HG03280 (cell line): ENCODE results near the gene TRAF2.
"Not testable (repeated sequence)": the region's sequence is repeated elsewhere in the genome, so short reads cannot be mapped to it uniquely, and the experiment has no call there.

Experiments
- ATAC-seq: cut with Tn5 transposase; IDR thresholded peaks from one replicate; pipeline ENCODE4 v1.9.1; 2021; ENCODE audit warnings: mild to moderate bottlenecking, moderate library complexity; ENCODE audit not compliant: unreplicated experiment

The TRAF2 gene, protein sequence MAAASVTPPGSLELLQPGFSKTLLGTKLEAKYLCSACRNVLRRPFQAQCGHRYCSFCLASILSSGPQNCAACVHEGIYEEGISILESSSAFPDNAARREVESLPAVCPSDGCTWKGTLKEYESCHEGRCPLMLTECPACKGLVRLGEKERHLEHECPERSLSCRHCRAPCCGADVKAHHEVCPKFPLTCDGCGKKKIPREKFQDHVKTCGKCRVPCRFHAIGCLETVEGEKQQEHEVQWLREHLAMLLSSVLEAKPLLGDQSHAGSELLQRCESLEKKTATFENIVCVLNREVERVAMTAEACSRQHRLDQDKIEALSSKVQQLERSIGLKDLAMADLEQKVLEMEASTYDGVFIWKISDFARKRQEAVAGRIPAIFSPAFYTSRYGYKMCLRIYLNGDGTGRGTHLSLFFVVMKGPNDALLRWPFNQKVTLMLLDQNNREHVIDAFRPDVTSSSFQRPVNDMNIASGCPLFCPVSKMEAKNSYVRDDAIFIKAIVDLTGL

DNA sequence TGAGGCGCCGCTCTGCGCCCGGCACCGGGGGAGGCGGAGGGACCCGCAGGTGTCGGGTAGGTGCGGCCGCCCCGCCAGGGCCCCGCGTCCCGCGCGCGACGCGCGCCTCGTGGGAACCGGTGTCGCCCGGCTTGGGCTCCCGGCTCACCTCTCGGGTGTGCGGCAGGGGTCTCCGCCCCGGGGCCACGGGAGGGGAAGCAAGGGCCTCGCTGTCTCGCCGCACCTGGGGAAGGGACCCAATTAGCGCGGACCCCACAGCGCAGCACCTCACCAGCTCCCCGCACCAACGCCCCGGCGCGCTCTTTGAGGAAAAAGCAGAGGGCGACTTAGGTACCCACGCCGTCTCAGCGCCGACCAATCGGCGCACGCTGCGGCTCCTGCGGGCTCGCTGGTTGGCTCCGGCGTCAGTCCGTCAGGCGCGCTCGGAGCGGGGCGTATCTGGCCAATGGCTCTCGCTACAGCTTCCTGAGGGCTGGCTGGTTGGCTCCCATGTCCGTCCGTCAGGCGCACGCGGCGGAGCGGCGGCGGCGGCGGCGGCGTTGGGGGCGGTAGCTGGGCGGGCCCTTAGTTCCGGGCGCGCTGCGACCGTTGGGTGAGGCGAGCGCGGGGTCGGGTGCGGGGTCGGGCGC, at the start of gene TRAF2:
TSS of gene TRAF2 (plus strand) at position 567 of the 629 bp plus-strand sequence. CDS start 12,225 bp downstream, outside the sequence.
- peak; percentile 88 for ATAC-seq

DNA sequence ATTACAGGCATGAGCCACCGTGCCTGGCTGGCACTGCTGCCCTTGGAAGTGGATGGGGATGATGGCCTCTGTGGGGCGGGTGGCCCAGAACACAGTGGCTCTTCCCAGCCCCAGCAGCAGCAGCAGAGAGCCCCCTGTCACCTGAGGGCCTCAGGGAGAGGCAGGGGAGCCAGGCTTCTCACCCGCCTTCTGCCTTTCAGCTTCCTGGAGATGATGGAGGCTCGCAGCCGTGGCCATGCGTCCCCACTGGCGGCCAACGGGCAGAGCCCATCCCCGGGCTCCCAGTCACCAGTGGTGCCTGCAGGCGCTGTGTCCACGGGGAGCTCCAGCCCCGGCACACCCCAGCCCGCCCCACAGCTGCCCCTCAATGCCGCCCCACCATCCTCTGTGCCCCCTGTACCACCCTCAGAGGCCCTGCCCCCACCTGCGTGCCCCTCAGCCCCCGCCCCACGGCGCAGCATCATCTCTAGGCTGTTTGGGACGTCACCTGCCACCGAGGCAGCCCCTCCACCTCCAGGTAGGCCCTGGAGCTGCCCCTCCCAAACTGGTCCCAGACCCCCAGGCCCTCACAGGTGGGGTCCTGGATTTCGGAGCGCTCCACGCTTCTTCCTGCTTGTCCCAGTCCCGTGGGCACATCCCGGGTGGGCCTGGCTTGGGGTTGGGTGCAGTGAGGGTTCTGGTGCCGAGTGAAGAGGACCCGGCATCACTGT, 49.0 kb upstream of the TRAF2 start:
- no peak for ATAC-seq

DNA sequence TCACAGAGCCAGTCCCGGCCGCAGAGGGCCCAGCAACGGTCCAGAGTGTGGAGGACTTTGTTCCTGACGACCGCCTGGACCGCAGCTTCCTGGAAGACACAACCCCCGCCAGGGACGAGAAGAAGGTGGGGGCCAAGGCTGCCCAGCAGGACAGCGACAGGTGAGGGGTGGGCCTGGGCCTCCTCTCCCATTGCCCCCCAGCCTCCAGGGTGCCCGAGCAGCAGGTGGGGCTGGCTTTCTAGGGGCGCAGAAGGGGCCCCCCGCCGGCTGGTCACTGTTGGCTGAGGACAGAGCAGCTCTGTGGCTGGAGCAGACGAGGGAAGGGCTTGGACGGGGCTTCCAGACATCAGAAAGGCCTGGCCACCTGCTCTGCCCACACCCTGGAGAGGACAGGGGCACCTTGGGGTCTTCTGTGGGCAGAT, 48.4 kb upstream of the TRAF2 start:
- ATAC-seq, result not testable (repeated sequence)

DNA sequence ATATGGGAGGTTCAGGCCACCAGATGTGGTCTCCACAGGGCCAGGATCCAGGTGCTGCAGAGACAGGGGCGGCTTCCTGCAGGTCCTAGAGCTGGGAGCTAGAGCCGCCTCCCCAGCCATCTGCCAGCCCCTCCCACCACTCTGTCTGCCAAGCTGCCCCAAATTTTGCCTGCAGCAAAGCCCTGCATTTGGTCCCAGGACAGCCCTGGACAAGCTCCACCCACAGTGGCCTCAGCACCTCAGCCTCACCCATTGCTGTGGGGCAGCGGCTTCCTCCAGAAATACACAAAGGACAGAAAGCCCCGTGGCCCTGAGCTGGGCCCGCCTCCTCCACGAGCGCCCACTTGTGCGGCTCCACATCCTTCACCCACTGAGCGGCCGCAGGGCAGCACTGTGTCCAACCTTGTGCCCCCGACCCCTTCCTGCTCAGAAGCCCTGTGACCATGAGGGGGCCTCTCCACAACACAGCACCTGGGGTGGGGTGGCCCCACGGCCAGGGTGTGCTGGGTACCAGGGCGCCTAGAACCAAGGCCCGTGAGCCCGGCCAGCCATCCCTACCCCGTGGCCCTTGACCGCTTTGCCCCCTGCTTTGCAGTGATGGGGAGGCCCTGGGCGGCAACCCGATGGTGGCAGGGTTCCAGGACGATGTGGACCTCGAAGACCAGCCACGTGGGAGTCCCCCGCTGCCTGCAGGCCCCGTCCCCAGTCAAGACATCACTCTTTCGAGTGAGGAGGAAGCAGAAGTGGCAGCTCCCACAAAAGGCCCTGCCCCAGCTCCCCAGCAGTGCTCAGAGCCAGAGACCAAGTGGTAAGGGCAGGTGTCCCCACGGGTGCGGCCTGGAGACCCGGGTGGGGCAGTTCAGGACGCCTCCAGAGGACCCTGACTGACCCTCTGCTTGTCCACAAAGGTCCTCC, 47.7 kb upstream of the TRAF2 start:
- ATAC-seq, result no peak

DNA sequence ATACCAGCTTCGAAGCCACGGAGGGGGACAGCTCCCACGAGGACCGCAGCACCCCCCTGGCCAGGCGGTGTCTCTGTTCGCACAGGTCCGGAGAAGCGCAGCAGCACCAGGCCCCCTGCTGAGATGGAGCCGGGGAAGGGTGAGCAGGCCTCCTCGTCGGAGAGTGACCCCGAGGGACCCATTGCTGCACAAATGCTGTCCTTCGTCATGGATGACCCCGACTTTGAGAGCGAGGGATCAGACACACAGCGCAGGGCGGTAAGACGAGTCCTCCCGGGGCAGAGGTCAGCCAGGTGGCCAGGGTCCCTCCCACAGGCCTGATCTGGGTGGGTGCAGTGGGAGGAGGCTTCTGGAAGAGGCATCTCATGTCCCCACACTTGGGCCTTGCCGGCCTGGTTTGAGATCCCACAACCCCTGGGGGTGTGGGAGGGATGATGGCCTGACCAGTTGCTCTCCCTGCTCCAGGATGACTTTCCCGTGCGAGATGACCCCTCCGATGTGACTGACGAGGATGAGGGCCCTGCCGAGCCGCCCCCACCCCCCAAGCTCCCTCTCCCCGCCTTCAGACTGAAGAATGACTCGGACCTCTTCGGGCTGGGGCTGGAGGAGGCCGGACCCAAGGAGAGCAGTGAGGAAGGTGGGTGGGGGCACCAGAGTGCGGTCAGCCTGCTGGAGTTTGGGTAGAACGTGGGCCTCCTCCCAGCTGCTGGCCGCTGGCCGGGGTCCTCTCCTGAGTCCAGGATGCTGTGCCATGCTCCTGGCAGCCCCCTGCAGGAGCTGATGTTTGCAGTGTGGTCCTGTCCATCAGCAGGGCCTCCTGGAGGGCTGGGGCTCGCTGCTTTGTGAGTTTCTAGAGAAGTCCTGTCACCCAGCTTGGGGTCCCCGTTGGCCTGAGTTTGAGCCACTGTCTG, 46.8 kb upstream of the TRAF2 start:
- no peak for ATAC-seq

DNA sequence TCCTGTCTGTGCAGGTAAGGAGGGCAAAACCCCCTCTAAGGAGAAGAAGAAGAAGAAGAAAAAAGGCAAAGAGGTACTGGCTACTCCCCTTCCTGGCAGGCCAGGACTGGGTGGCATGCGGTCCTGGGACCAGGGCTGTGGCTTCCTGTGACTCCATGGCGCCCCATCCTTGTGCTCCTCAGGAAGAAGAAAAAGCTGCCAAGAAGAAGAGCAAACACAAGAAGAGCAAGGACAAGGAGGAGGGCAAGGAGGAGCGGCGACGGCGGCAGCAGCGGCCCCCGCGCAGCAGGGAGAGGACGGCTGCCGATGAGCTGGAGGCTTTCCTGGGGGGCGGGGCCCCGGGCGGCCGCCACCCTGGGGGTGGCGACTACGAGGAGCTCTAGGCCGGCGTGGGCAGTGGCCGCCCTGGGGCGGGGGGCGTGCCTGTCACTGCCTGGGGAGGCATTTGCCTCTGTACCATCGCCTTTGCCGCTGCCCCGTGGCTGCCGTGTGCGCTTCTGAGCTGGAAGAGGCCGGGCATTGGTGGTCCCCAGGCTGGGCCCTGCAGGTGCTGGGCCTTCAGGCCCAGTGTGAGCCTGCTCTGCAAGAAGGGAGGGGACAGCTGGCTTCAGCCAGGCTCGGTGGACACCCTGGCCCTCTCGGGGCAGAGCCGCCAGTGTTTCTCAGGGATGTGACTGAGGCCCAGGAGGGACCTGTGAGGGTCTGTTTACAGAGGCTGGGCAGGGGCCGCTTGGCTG, 46.0 kb upstream of the TRAF2 start:
- ATAC-seq, result no peak

DNA sequence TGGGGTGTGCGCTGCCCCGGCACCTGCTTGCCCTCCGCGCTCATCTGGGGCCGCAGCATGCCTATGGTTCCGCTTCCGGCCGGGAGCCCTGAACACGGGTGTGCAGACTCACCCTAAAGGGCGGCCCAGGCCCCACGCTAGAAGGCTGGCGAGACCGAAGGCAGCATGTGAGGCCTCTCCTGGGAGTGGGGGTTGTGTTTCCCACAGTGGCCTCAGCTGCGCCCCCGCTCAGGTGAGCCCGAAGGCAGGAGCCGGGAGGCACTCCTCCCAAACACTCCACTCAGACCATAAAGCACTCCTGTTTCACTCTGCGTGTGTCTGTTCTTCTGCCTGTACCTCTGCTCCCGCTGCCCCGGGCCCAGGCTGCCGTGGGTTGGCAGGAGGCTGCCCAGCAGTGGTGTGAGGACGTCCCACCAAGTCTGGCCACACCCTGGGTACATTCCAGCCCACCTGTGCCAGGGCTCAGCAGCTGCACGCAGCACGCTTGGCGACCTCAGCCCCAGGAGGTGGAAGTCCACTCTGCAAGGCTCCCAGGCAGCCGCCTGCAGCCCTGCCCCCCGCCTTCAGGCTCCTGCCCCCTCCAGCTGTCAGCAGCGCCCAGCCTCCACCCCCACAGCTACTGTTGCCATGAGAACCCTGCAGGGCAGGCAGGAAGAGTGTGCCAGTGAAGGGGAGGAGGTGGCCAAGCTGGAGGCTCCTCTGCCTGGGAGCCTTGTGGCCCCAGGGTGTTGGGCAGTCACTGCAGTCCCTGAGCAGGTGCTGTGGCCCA, 45.3 kb upstream of the TRAF2 start:
- no peak for ATAC-seq

DNA sequence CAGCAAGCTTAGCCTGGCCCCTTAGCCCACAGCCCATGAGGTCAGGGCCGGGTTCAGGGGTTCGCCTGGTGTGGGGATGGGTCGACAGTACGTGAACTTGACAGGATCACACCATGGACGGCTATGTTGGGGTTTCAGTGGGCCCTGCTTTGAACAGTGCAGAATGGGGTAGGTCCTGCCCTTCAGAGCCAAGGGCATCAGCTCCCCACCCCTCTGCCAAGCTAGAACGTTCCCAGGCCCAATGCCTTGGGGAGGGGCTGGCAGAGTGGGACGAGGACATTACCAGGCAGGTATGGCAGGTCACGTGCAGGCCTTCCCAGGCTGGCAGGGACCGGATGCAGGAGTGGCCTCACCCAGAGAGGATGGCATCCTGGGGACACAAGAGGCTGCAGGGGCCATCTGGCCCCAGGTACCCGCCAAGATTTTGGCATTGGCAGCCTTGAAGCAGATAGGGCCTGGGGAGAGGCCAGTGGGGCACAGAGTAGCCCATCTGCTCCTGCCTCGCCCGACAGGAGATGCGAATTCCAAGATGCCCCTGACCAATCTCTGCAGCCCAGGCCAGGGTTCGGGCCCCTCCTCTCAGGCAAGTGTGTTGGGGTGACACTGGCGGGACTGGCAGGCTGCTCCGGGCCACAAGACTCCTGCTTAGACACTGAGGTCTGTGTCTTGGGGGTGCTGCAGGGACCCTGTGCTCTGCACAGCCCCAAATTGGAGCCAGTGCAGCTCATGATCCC, 44.5 kb upstream of the TRAF2 start:
- ATAC-seq, result not testable (repeated sequence)

DNA sequence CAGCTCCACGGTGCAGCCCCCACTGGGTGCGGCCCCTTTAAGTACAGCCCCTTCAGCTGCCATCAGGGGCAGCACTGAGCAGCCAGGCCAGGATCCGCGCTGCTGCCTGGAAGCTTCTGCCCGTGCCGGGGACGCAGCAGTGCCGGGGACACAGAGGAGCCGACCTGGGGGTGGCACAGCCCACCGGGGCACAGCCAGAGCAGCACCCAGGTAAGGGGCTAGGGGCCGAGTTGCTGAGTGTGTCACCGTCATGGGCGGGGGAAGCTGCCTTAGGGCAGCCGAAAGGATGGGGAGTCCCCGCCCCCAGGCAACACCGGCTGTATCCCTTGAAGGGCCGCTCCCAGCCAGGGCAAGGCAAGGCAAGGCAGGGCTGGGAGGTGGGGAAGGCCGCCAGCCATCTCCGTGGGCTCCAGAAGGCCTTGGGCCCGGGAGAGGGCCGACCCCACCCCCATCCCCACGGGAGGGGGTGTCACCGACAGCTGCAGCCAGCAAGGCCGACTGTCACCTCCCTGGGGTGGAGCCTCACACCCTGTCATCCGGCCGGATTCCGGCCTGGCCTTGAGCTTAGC, 43.9 kb upstream of the TRAF2 start, which contains the start of gene AJM1:
TSS of gene AJM1 (plus strand) at position 99 of the 569 bp plus-strand sequence. CDS start 1,937 bp downstream, outside the sequence.
- ATAC-seq, result peak; percentile 70

DNA sequence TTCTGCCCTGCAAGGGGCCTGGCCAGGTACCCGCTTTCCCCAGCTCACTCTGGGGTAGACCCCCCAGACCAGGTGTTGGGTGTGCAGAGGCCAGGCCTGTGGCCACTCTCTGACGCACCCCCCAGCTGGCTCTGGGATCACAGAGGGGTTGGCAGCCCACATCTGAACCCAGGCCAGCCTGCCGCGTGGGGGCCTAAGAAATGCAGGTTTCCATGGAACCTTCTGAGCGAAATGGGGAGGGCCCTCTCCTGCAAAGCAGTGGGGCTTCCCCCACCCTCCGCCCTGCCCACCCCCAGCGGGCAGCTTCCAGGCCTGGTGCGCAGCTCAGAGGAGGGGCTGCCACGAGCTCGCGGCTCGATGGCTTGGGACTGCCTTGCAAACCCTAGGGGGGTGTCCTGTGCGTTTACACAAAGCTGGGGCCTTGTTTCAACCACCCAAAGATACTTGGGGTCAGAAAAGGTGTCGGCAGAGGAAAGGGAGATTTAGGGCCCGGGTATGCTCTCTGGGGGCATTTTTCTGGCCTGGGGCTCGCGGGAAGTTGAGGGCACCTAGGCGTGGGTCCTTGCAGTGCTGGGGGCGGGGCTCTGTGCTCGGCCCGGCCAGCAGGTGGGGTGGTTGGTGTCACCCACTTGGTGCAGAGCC, 43.0 kb upstream of the TRAF2 start:
- ATAC-seq, result not testable (repeated sequence)

DNA sequence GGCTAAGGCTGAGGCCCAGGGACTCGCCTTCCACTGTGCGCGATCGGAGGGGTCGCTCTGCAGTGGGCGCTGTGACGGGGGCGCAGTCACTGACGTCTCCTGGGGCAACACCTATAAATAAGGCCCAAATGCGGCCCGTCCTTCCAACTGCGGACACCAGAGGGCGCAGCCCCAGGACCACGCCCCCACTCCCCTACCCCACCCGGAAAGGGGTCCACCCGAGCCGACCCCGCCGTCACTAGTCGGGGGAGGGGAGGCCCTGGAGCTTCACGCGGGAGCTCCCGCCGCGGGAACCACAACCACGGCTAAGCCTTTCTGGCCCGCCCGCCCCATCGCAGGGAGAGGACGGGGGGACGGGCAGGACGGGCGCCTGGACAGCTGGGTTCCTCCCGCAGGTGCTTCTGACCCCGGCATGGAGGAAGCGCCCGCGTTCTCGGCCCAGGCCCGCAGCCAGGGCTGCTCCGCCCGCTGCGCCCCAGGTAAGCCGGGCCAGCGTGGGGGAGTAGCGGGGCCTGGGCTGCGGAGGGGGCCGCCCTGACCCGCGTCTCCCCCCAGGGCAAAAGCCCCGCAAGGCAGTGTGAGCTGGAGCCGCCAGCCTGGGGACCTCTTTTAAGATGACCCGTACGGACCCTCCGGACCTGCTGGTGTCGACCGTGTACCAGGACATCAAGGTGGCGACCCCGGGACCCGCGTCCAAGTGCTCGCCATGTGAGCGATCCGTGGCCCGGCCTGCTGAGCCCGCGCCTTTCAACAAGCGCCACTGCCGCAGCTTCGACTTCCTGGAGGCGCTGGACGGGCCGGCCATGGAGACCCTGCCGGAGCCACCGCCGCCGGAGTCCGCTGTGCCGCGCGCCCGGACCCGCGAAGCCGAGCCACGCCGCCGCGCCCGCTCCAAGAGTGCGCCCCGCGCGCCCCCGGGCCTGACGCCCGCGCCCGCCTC, 42.2 kb upstream of the TRAF2 start:
- ATAC-seq, result not testable (repeated sequence)

DNA sequence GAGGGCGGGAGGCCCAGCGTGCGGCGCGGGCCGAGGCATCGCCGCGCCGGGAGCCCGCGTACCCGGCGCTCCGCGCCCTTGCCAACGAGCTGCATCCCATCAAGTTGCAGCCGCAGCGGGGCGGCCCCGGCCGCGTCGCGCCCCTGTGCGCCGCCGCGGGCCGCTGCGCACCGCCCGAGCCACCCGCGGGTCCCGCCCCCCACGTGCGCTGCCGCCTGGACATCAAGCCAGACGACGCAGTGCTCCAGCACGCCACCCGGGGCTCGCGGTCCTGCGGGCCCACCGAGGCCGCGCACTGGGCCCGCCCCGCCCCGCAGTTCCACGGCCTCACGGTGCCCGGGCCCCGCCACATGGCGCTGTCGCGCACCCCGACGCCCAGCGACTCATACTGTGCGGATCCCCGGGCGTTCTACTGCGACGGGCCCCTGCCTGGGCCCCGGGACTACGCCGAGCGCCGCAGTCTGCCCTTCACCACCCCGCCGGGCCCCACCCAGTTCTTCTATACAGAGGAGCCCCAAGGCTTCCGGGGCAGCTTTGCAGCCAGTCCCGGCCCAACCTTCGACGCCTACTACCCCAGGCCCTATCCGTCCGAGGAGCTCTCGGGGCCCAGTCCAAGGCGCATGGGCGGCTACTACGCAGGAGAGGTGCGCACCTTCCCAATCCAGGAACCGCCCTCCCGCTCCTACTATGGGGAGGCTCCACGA, 41.4 kb upstream of the TRAF2 start:
- no peak for ATAC-seq

DNA sequence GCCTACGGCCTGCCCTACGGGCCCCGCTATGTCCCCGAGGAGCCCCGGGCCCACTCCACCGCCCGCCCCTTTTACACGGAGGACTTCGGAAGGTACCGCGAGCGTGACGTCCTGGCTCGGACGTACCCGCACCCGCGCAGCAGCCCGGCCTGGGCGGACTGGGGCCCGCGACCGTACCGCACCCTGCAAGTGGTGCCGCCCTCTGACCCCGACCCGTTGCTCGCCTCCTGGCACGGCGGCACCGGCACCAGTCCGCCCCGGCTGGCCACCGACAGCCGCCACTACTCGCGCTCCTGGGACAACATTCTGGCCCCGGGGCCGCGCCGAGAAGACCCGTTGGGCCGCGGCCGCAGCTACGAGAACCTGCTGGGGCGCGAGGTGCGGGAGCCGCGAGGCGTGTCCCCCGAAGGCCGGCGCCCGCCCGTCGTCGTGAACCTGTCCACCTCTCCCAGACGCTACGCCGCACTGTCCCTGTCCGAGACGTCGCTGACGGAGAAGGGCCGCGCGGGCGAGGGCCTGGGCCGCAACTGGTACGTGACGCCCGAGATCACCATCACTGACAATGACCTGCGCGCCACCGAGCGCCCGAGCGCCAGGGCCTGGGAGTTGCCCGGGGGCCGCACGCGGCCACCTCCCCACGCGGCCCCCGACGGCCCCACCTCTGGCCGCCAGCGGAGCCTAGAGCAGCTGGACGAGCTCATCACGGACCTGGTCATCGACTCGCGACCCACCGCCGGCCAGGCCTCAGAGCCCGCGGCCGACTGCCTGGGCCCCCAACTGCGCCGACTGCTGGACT, 40.7 kb upstream of the TRAF2 start:
- ATAC-seq, result no peak
